ENCODE measurements around the gene TUSC2.

Gene TUSC2

GRCh38 chr3:50354186-50354764 is 26.3 kb upstream of the TUSC2 start:
- Histone ChIP-seq H3K9me3 (ENCODE audit: insufficient read depth, low read length) (no peaks in the 10 kb centered on the region), H3K4me2 (ENCODE audit: low read depth, low read length, poor library complexity, severe bottlenecking) (no peak overlapping the region), H3K4me3 (ENCODE audit: insufficient read depth, low read length, poor library complexity, severe bottlenecking) (no peak overlapping the region), H2AFZ (ENCODE audit: low read depth, low read length, severe bottlenecking) (no peak overlapping the region), H3K27me3 (ENCODE audit: low read length) (no peaks in the 10 kb centered on the region), H3F3A (ENCODE audit: insufficient read depth) (no peaks in the 10 kb centered on the region; the same call in 1 of the 2 replicates), H3K9me2 (replicated peaks; ENCODE audit: insufficient read depth, low read length) (no peaks in the 10 kb centered on the region), H3K36me3 (ENCODE audit: low read length) (no peaks in the 10 kb centered on the region), H3K9ac (ENCODE audit: low read length) (no peak overlapping the region), H3K27ac (ENCODE audit: low read depth, low read length) (no peak overlapping the region), H4K20me1 (ENCODE audit: low read depth, low read length) (no peaks in the 10 kb centered on the region), H3K79me2 (ENCODE audit: insufficient read depth, low read length) (peaks cover 45% of the 10 kb centered on the region)
- TF ChIP-seq CTCF (IDR thresholded peaks at IDR 0.05; ENCODE audit: insufficient read depth, low read length, poor library complexity, severe bottlenecking), result no peak
- TF ChIP-seq EZH2phosphoT487 (conservative IDR thresholded peaks at IDR 0.05; ENCODE audit: low read length), result no peak

GRCh38 chr3:50353245-50354004 is 25.4 kb upstream of the TUSC2 start:
- Histone ChIP-seq H3F3A (ENCODE audit: insufficient read depth) (no peaks in the 10 kb centered on the region; the same call in 1 of the 2 replicates), H3K4me3 (ENCODE audit: insufficient read depth, low read length, poor library complexity, severe bottlenecking) (no peak overlapping the region), H3K9me2 (replicated peaks; ENCODE audit: insufficient read depth, low read length) (no peaks in the 10 kb centered on the region), H3K4me2 (ENCODE audit: low read depth, low read length, poor library complexity, severe bottlenecking) (no peak overlapping the region), H2AFZ (ENCODE audit: low read depth, low read length, severe bottlenecking) (no peak overlapping the region), H3K9me3 (ENCODE audit: insufficient read depth, low read length) (no peaks in the 10 kb centered on the region), H3K79me2 (ENCODE audit: insufficient read depth, low read length) (peaks cover 37% of the 10 kb centered on the region), H3K9ac (ENCODE audit: low read length) (no peak overlapping the region), H3K36me3 (ENCODE audit: low read length) (no peaks in the 10 kb centered on the region), H3K27me3 (ENCODE audit: low read length) (no peaks in the 10 kb centered on the region), H3K27ac (ENCODE audit: low read depth, low read length) (no peak overlapping the region), H4K20me1 (ENCODE audit: low read depth, low read length) (no peaks in the 10 kb centered on the region)
- no peak for TF ChIP-seq EZH2phosphoT487 (conservative IDR thresholded peaks at IDR 0.05; ENCODE audit: low read length)
- TF ChIP-seq CTCF (IDR thresholded peaks at IDR 0.05; ENCODE audit: insufficient read depth, low read length, poor library complexity, severe bottlenecking), result no peak

GRCh38 chr3:50352781-50353180 is 24.8 kb upstream of the TUSC2 start:
- H4K20me1 ChIP-seq (ENCODE audit: low read depth, low read length), result no peaks in the 10 kb centered on the region
- H3K36me3 ChIP-seq (ENCODE audit: low read length), result no peaks in the 10 kb centered on the region

More at GRCh38 chr3:50352781-50353180, 24.8 kb upstream of the TUSC2 start:
- Histone ChIP-seq H3K4me3 (ENCODE audit: insufficient read depth, low read length, poor library complexity, severe bottlenecking) (no peak overlapping the region), H3K79me2 (ENCODE audit: insufficient read depth, low read length) (peaks cover 30% of the 10 kb centered on the region), H3F3A (ENCODE audit: insufficient read depth) (no peaks in the 10 kb centered on the region; the same call in 1 of the 2 replicates), H3K4me2 (ENCODE audit: low read depth, low read length, poor library complexity, severe bottlenecking) (no peak overlapping the region), H3K27ac (ENCODE audit: low read depth, low read length) (no peak overlapping the region), H3K9me3 (ENCODE audit: insufficient read depth, low read length) (no peaks in the 10 kb centered on the region), H2AFZ (ENCODE audit: low read depth, low read length, severe bottlenecking) (no peak overlapping the region), H3K9me2 (replicated peaks; ENCODE audit: insufficient read depth, low read length) (no peaks in the 10 kb centered on the region), H3K27me3 (ENCODE audit: low read length) (no peaks in the 10 kb centered on the region), H3K9ac (ENCODE audit: low read length) (no peak overlapping the region)
- TF ChIP-seq EZH2phosphoT487 (conservative IDR thresholded peaks at IDR 0.05; ENCODE audit: low read length) (no peak), CTCF (IDR thresholded peaks at IDR 0.05; ENCODE audit: insufficient read depth, low read length, poor library complexity, severe bottlenecking) (no peak)

Data from SU-DHL-6 (cell line).